WI38 (cell line): ENCODE data around the gene MAT2B.

Experiments
- H3K4me3 ChIP-seq: 2 replicates; pipeline ENCODE4 v1.5.1; 2011; ENCODE audit warnings: low read depth, mild to moderate bottlenecking, control low read depth, low read length
- CTCF ChIP-seq: IDR thresholded peaks from 2 replicates; pipeline ENCODE4 v1.5.1; 2012; ENCODE audit warnings: low read depth, mild to moderate bottlenecking, control low read depth, low read length

MAT2B gene

DNA sequence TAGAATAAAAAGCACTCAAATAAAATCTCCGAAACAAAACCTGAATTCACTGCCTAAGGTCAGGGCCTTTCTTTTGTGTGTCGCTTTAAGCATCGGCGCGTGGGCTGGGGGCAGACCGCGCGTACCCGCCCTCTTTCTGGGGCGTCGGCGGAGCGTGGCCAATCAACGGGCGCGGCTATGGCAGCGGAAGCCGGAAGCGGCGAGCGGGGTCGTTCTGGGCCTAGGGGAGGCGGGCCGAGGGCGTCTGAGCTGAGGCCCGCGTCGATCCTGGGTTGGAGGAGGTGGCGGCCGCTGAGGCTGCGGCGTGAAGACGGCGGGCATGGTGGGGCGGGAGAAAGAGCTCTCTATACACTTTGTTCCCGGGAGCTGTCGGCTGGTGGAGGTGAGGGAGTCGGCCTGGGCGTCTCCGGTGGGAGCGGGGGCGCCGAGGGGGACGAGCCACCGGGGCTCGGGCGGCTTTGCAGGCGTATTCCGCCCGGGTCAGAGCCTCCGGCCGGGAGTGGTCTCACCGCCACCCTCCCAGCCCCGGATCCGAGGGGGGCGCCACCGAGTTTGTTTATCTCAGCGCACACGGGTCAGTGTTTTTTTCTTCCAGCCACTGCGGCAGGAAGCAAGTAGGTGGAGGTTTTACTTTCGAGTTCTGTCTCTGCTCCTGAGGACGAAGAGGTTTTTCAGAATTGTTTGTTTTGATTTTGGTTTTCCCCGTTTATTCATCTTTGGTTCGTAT, at the start of gene MAT2B:
MAT2B (plus strand) TSS at position 252 of the 727 bp plus-strand sequence; CDS start at position 320, 68 bp downstream.
- peak within 1 kb of the TSS; percentile 79 for H3K4me3 ChIP-seq

GRCh38 chr5:163456029-163456589, 49.3 kb upstream of the MAT2B start:
- no peak overlapping the region for H3K4me3 ChIP-seq
- no peak for TF ChIP-seq CTCF

More for the DNA sequence above, at the start of gene MAT2B:
- TF ChIP-seq CTCF, result no peak

- H3K4me3 ChIP-seq, result no peak overlapping the region
- TF ChIP-seq CTCF, result no peak
These were observed 48.6 kb upstream of the MAT2B start for GRCh38 chr5:163456840-163457239.

- TF ChIP-seq CTCF, result no peak
- peak overlapping the region; percentile 66 for H3K4me3 ChIP-seq
These were observed 46.5 kb upstream of the MAT2B start for GRCh38 chr5:163458778-163459385.

GRCh38 chr5:163459462-163459818, 46.0 kb upstream of the MAT2B start:
- no peak for TF ChIP-seq CTCF
- peak overlapping the region; percentile 66 for H3K4me3 ChIP-seq

DNA sequence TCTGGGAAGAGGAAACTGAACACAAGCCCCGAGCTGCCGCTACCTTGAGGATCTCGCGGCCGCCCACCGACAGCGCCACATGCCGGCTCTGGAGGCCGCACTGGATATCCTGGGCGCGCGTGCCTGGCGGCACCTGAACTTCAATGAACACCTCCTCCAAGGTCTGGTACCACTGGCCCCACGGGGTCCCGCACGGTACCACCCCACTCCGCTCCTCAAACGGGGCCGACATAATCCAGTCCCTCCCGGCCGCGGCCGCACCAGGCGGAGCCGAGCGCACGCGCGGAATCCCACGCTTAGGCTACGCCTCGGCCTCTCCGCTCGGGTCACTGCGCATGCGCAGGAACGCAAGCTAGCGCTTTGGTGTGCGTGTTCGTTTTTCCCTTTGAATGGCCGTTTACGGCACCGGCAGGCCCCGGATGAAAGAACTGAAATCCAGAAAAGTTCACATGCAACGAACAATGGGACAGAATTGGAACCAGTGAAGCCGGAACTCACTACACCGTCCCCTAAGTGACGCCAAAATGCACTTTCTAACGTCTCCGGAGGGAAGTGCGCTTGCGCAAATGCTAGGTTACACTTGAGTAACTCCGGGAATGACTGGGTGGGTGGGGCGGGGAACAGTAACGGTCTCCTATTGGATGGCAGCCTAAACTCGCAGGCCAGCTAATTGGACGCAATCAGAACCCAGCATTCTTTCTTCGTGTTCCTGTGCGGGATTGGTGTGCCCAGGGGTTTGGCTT, 45.4 kb upstream of the MAT2B start, which contains the start of gene NUDCD2:
NUDCD2 (minus strand) TSS at position 284 of the 743 bp plus-strand sequence; CDS start at position 232, 52 bp downstream.
- peak within 1 kb of the TSS; percentile 68 for H3K4me3 ChIP-seq
- no peak for TF ChIP-seq CTCF
